IMR-90 (cell line): Measurements from ENCODE around the gene ATP11B.

Experiments
- BHLHE40 ChIP-seq: fragments of 150-350 bp; IDR thresholded peaks from 2 replicates; pipeline ENCODE4 v1.6.1; 2016; ENCODE audit warnings: mild to moderate bottlenecking, low read depth, low read length
- CEBPB ChIP-seq: IDR thresholded peaks from 2 replicates; pipeline ENCODE4 v1.6.1; 2012; ENCODE audit warnings: low read depth, low read length, improper control_type of control experiment
- CHD1 ChIP-seq: IDR thresholded peaks from 2 replicates; pipeline ENCODE4 v1.6.1; 2012; ENCODE audit warnings: low read depth, low read length, improper control_type of control experiment
- CTCF ChIP-seq: conservative IDR thresholded peaks from 2 replicates; pipeline ENCODE4 v1.5.1; 2012; ENCODE audit warnings: mild to moderate bottlenecking, low read depth, low read length, improper control_type of control experiment
- ELK1 ChIP-seq: fragments of 150-350 bp; IDR thresholded peaks from 2 replicates; pipeline ENCODE4 v1.6.1; 2016; ENCODE audit warnings: low read depth, mild to moderate bottlenecking, low read length, moderate library complexity, borderline replicate concordance
- FOS ChIP-seq: fragments of 150-350 bp; IDR thresholded peaks from 2 replicates; pipeline ENCODE4 v1.6.1; 2016; ENCODE audit warnings: low read depth, low read length
- MAFK ChIP-seq: IDR thresholded peaks from 2 replicates; pipeline ENCODE4 v1.6.1; 2012; ENCODE audit warnings: low read depth, low read length, improper control_type of control experiment
- MAZ ChIP-seq: IDR thresholded peaks from 2 replicates; pipeline ENCODE4 v1.6.1; 2012; ENCODE audit warnings: low read depth, mild to moderate bottlenecking, low read length, improper control_type of control experiment, moderate library complexity, borderline replicate concordance
- MXI1 ChIP-seq: IDR thresholded peaks from 2 replicates; pipeline ENCODE4 v1.6.1; 2012; ENCODE audit warnings: low read depth, mild to moderate bottlenecking, low read length, moderate library complexity, borderline replicate concordance
- POLR2A ChIP-seq: IDR thresholded peaks from 2 replicates; pipeline ENCODE4 v1.6.1; 2012; ENCODE audit warnings: mild to moderate bottlenecking, low read depth, low read length
- RAD21 ChIP-seq: IDR thresholded peaks from 2 replicates; pipeline ENCODE4 v1.6.1; 2012; ENCODE audit warnings: low read length, improper control_type of control experiment
- RCOR1 ChIP-seq: IDR thresholded peaks from 2 replicates; pipeline ENCODE4 v1.6.1; 2012; ENCODE audit warnings: mild to moderate bottlenecking, low read length, improper control_type of control experiment; ENCODE audit not compliant: insufficient replicate concordance
- SMC3 ChIP-seq: fragments of 150-350 bp; IDR thresholded peaks from 2 replicates; pipeline ENCODE4 v1.6.1; 2016; ENCODE audit warnings: low read depth, mild to moderate bottlenecking, antibody characterized with exemption, low read length, moderate library complexity
- USF2 ChIP-seq: fragments of 150-350 bp; IDR thresholded peaks from 2 replicates; pipeline ENCODE4 v1.6.1; 2017; ENCODE audit warnings: mild to moderate bottlenecking, antibody characterized with exemption, low read length, low read depth

GRCh38 chr3:182796310-182796709, 3.0 kb downstream of the ATP11B start:
- no peak for TF ChIP-seq POLR2A
- no peak for TF ChIP-seq CEBPB
- no peak for TF ChIP-seq RCOR1
- TF ChIP-seq CTCF, result no peak
- no peak for TF ChIP-seq SMC3
- no peak for TF ChIP-seq MXI1
- TF ChIP-seq ELK1, result no peak
- no peak for TF ChIP-seq MAFK
- no peak for TF ChIP-seq CHD1
- no peak for TF ChIP-seq FOS
- TF ChIP-seq BHLHE40, result no peak
- TF ChIP-seq MAZ, result no peak
- no peak for TF ChIP-seq RAD21
- no peak for TF ChIP-seq USF2
